Measurements from ENCODE around the gene ST3GAL4.

The ST3GAL4 gene

GRCh38 chr11:126355926-126356897 lies 726 bp downstream of the ST3GAL4 start:
- TF ChIP-seq CTCF (conservative IDR thresholded peaks at IDR 0.05; ENCODE audit: low read depth) = no peak
- H3K27ac ChIP-seq = peak overlapping the region; percentile 90
- ChIA-PET CTCF (interaction anchor here (0.5 to 2.5 kb wide), 3 partner anchors 45 to 124 kb away, joined by 3 to 11 read pairs (median 3); no protein-coding TSS in a partner anchor), POLR2A (ENCODE audit: low non-redundant PET) (interaction anchor here (0.6 to 1.0 kb wide), 2 partner anchors 10 to 59 kb away, joined by 3 read pairs; no protein-coding TSS in a partner anchor)
- DNase-seq (ENCODE audit: low spot score) = peak; percentile 25

GRCh38 chr11:126357055-126357962 lies 1.8 kb downstream of the ST3GAL4 start:
- POLR2A ChIA-PET (ENCODE audit: low non-redundant PET) = no interaction called here
- CTCF ChIA-PET = interaction anchor here (0.5 to 2.5 kb wide), 2 partner anchors 47 to 84 kb away, joined by 3 to 11 read pairs; no protein-coding TSS in a partner anchor
- H3K27ac ChIP-seq = peak overlapping the region; percentile 90
- no peak for DNase-seq (ENCODE audit: low spot score)
- no peak for TF ChIP-seq CTCF (conservative IDR thresholded peaks at IDR 0.05; ENCODE audit: low read depth)

- POLR2A ChIA-PET (ENCODE audit: low non-redundant PET) = interaction anchor here (0.5 kb wide), 1 partner anchor 19 kb away, joined by 11 read pairs; no protein-coding TSS in a partner anchor
- TF ChIP-seq CTCF (conservative IDR thresholded peaks at IDR 0.05; ENCODE audit: low read depth) = no peak
- peak overlapping the region; percentile 90 for H3K27ac ChIP-seq
- CTCF ChIA-PET = no interaction called here
- no peak for DNase-seq (ENCODE audit: low spot score)
Measured at GRCh38 chr11:126357969-126358762, 2.7 kb downstream of the ST3GAL4 start.

GRCh38 chr11:126358763-126359160 lies 3.3 kb downstream of the ST3GAL4 start:
- CTCF ChIA-PET = no interaction called here
- H3K27ac ChIP-seq = peak overlapping the region; percentile 90
- POLR2A ChIA-PET (ENCODE audit: low non-redundant PET) = no interaction called here

GRCh38 chr11:126359431-126360048 lies 4.1 kb downstream of the ST3GAL4 start:
- TF ChIP-seq CTCF (conservative IDR thresholded peaks at IDR 0.05; ENCODE audit: low read depth) = no peak
- ChIA-PET POLR2A (ENCODE audit: low non-redundant PET) (no interaction called here), CTCF (interaction anchor here (0.6 kb wide), 1 partner anchor 13 kb away, joined by 3 read pairs; no protein-coding TSS in a partner anchor)
- DNase-seq (ENCODE audit: low spot score) = no peak
- peak overlapping the region; percentile 90 for H3K27ac ChIP-seq

More at GRCh38 chr11:126358763-126359160, 3.3 kb downstream of the ST3GAL4 start:
- no peak for TF ChIP-seq CTCF (conservative IDR thresholded peaks at IDR 0.05; ENCODE audit: low read depth)
- DNase-seq (ENCODE audit: low spot score) = no peak

Data from RWPE1 (cell line).